Lower lobe of right lung (tissue), 2 donors: ENCODE data around the gene LYPD6B. TPM values are rescaled to one million over a fixed set of nuclear protein-coding genes. Genes with fewer than 3 reads are reported as not detected.

ENCODE experiments used
- ATAC-seq, 2 donors: fragments of 200-7000 bp; cut with Tn5 transposase; one replicate each; pipeline ENCODE4 v1.9.1; 2020 to 2022; ENCODE audit warnings: mild to moderate bottlenecking in 2 of 2, moderate library complexity in 2 of 2
- DNase-seq: peaks from one replicate; pipeline ENCODE4 v3.0.0-alpha.2; 2020
- H3K27ac ChIP-seq: fragments of 200-600 bp; one replicate; pipeline ENCODE4 v1.8.0; 2022
- H3K27me3 ChIP-seq: fragments of 200-600 bp; one replicate; pipeline ENCODE4 v1.8.0; 2022; ENCODE audit warnings: low read depth
- H3K36me3 ChIP-seq: fragments of 200-600 bp; one replicate; pipeline ENCODE4 v1.8.0; 2022; ENCODE audit warnings: mild to moderate bottlenecking
- H3K4me1 ChIP-seq: fragments of 200-600 bp; one replicate; pipeline ENCODE4 v1.8.0; 2022
- H3K4me3 ChIP-seq: fragments of 200-600 bp; one replicate; pipeline ENCODE4 v1.8.0; 2022; ENCODE audit warnings: mild to moderate bottlenecking
- H3K9me3 ChIP-seq: fragments of 200-600 bp; one replicate; pipeline ENCODE4 v1.8.0; 2022
- CTCF ChIP-seq: fragments of 200-600 bp; IDR thresholded peaks from one replicate; pipeline ENCODE4 v1.8.0; 2022; ENCODE audit warnings: antibody characterized with exemption, mild to moderate bottlenecking
- intact Hi-C: fragments of 100-400 bp; cut with DNase I; formaldehyde crosslinking; loops from one replicate; pipeline ENCODE4 v1.11.0; 2022
- total RNA-seq: library from RNA; stranded (reverse); fragmentation: NEBNext Ultra II Directional; extraction: Animal tissue kit (Norgen Biotek cat#: 25700); gene quantifications from one replicate; pipeline ENCODE4 v1.2.1, GENCODE V29; 2021
- donor health status: DM: no; HTN: yes; CAD: no; lungs with severe emphysema.

The LYPD6B gene
- total RNA-seq, 1 donor from 2014 or later, result 2.0 TPM

- ATAC-seq (no peak), DNase-seq (no peak)
- no peak overlapping the region for H3K27ac ChIP-seq
- no peaks in the 10 kb centered on the region for H3K36me3 ChIP-seq
- no peaks in the 10 kb centered on the region for H3K27me3 ChIP-seq
- H3K9me3 ChIP-seq, result no peaks in the 10 kb centered on the region
- intact Hi-C loops, result no loop called here
- H3K4me1 ChIP-seq, result peaks cover 6% of the 10 kb centered on the region
- H3K4me3 ChIP-seq, result no peak overlapping the region
- TF ChIP-seq CTCF, result no peak
Measured at GRCh38 chr2:149076863-149077412, 38.4 kb downstream of the LYPD6B start.

GRCh38 chr2:149077861-149078260, 39.4 kb downstream of the LYPD6B start:
- DNase-seq (no peak), ATAC-seq (no peak)
- H3K27me3 ChIP-seq, result no peaks in the 10 kb centered on the region
- H3K4me1 ChIP-seq, result peaks cover 10% of the 10 kb centered on the region
- no peak overlapping the region for H3K27ac ChIP-seq
- H3K4me3 ChIP-seq, result no peak overlapping the region
- no peaks in the 10 kb centered on the region for H3K9me3 ChIP-seq
- no peaks in the 10 kb centered on the region for H3K36me3 ChIP-seq
- TF ChIP-seq CTCF, result no peak
- intact Hi-C loops, result no loop called here

GRCh38 chr2:149080099-149080498, 41.6 kb downstream of the LYPD6B start:
- ATAC-seq, result no peak
- Histone ChIP-seq H3K9me3 (no peaks in the 10 kb centered on the region), H3K4me3 (no peak overlapping the region), H3K36me3 (no peaks in the 10 kb centered on the region), H3K27ac (no peak overlapping the region), H3K27me3 (no peaks in the 10 kb centered on the region), H3K4me1 (peaks cover 17% of the 10 kb centered on the region)
- TF ChIP-seq CTCF, result no peak
- intact Hi-C loops, result no loop called here
- DNase-seq, result no peak

GRCh38 chr2:149080971-149081370, 42.5 kb downstream of the LYPD6B start:
- no peak for ATAC-seq
- Histone ChIP-seq H3K4me1 (peaks cover 19% of the 10 kb centered on the region), H3K27ac (no peak overlapping the region), H3K36me3 (no peaks in the 10 kb centered on the region), H3K27me3 (no peaks in the 10 kb centered on the region), H3K4me3 (no peak overlapping the region), H3K9me3 (no peaks in the 10 kb centered on the region)
- DNase-seq, result no peak
- intact Hi-C loops, result no loop called here
- no peak for TF ChIP-seq CTCF

- no peak for ATAC-seq
- no peaks in the 10 kb centered on the region for H3K36me3 ChIP-seq
- H3K4me1 ChIP-seq, result peaks cover 18% of the 10 kb centered on the region
- DNase-seq, result no peak
- no peaks in the 10 kb centered on the region for H3K9me3 ChIP-seq
- no peak overlapping the region for H3K4me3 ChIP-seq
- no peak overlapping the region for H3K27ac ChIP-seq
- no peak for TF ChIP-seq CTCF
- no peaks in the 10 kb centered on the region for H3K27me3 ChIP-seq
- intact Hi-C loops, result no loop called here
Measured at GRCh38 chr2:149082079-149082478, 43.6 kb downstream of the LYPD6B start.

- Histone ChIP-seq H3K4me1 (peaks cover 13% of the 10 kb centered on the region), H3K27me3 (no peaks in the 10 kb centered on the region), H3K4me3 (no peak overlapping the region), H3K27ac (no peak overlapping the region), H3K36me3 (no peaks in the 10 kb centered on the region), H3K9me3 (no peaks in the 10 kb centered on the region)
- intact Hi-C loops, result no loop called here
- TF ChIP-seq CTCF, result no peak
- ATAC-seq, result no peak
- no peak for DNase-seq
Measured at GRCh38 chr2:149082735-149083134, 44.2 kb downstream of the LYPD6B start.
